Activated CD8-positive, alpha-beta memory T cell treated with anti-CD3 and anti-CD28 coated beads, Interleukin-2, amount 50 U/mL, for 24 hours (primary cell): ENCODE results near the gene TCHP.

Experiments used
- DNase-seq: peaks from one replicate; pipeline ENCODE4 v3.0.0-alpha.2; 2020; ENCODE audit errors: extremely low read depth

Gene TCHP

DNA sequence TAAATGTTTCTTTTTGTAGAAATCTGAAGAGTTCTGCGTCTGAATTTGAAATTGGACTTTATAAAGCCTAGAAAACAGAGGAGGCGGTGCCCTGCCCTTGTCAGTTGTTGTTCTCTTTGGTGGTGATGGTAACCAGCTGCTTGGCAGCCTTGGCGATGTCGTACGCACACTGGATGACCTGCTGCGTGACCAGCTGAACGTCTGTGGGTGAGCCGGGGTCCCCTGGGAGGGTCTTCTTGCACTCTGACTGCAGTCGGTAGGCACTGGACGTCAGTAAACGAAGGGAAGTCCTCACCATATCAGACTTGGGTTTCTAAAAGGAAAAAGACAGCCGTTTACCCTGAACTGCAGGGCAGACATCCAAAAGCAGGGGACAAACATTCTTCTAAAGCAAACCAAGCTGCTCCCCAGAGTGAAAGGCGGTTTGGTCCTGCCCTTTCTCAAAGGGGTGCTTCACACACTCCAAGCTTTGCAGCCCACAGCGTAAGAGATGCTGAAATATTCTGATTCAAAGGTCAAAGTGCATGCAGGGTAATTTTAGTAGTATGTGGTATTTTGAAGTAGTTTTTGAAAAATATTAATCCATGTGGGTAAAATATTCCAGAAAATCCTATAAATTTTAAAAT lies 32.9 kb downstream of the TCHP start:
- no peak for DNase-seq

DNA sequence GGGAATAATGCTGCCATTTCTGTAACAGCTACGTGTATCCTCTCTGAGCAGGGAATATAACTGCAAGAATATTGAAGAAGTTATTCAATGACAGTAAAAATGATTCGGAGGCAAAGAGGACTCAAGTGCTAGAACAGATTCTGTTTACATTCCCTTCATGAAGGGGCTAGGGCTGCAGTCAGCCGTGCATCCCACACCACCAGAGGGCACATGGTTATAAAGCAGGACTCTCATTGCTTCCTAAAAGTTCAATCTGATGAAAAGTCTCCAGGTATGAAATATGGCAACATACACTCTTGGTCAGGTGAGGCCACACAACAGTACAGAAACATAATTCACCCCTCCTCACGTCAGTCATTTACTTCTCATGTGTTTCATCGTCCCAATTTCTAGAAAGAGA lies 34.0 kb downstream of the TCHP start:
- DNase-seq: no peak

DNA sequence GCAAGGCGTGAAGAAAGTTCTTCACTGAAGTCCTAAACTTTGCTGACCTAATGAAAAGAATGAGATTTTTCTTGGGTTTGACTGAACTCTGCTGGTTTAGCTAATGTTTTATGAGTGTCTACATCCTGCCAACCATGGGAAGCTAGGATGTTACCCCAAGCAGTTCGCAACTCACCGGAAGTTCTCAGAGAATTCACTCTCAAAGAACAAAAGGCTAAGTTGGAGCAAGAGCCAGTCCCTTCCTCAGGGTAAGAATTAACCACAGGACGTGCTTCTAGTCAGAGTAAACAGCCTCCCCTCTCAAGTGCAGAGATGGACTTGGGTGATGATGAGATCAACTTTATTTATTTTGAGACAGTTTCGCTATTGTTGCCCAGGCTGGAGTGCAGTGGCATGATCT lies 37.3 kb downstream of the TCHP start:
- no peak for DNase-seq

DNA sequence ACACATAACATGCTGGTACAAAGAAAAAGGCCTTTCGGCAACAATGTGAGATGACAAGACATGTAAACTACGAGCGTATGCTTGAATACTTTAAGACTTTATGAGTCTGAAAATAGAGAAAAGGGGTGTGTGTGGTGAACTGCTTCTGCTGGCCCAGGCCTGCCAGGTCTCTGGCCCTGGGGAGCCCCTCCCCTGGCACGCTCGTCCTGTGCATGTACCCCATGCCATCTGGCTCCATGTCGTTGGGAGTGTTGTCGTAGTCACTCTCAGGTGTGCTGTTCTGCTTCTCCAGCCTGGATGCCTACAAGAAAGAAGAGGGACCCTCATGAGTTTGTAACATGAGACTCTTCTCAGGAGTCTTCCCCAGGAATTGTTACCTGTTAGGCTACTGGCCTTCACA lies 38.9 kb downstream of the TCHP start:
- DNase-seq: no peak

DNA sequence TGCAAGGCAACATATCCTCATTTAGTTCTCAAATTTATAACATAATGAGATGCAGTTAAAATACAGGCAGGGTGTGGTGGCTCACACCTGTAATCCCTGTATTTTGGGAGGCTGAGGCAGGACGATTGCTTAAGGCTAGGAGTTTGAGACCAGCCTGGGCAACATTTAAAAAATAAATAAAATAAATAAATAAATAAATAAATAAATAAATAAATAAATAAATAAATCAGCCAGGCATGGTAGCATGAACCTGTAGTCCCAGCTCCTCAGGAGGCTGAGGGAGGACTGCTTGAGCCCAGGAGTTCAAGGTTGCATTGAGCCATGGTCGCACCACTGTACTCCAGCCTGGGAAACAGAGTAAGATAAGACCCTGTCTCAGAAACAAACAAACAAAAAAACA lies 39.4 kb downstream of the TCHP start:
- DNase-seq: no peak

DNA sequence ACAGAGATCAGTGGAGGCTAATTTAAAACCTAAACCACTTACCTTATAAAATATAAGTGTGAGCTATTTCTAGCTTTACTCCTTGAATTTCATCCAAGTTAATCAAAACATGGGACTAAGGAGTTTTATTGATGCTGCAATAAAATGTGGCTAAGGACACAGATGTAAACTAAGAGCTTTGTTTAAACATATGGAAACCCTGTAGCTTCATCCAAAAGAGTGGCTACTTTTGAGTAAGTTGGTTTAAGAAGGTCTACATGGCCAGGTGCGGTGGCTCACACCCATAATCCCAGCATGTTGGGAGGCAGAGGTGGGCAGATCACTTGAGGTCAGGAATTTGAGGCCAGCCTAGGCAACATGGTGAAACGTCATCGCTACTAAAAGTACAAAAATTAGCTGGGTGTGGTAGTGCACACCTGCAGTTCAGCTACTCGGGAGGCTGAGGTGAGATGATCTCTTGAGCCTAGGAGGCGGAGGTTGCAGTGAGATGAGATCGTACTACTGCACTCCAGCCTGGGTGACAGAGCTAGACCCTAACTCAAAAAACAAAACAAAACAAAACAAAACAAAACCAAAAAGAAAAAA lies 40.4 kb downstream of the TCHP start:
- no peak for DNase-seq

DNA sequence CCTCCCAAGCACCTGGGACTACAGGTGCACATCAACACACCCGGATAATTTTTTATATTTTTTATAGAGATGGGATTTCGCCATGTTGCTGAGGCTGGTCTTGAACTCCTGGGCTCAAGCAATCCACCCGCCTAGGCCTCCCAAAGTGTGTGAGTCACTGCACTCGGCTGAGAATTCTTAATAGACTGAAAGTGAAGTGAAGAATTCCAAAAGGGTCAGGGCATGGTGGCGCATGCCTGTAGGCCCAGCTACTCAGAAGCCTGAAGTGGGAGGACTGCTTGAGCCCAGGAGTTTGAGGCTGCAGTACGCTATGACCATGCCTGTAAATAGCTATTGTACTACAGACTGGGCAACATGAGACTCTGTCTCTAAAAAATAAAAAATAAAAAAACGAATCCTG lies 43.7 kb downstream of the TCHP start:
- no peak for DNase-seq

DNA sequence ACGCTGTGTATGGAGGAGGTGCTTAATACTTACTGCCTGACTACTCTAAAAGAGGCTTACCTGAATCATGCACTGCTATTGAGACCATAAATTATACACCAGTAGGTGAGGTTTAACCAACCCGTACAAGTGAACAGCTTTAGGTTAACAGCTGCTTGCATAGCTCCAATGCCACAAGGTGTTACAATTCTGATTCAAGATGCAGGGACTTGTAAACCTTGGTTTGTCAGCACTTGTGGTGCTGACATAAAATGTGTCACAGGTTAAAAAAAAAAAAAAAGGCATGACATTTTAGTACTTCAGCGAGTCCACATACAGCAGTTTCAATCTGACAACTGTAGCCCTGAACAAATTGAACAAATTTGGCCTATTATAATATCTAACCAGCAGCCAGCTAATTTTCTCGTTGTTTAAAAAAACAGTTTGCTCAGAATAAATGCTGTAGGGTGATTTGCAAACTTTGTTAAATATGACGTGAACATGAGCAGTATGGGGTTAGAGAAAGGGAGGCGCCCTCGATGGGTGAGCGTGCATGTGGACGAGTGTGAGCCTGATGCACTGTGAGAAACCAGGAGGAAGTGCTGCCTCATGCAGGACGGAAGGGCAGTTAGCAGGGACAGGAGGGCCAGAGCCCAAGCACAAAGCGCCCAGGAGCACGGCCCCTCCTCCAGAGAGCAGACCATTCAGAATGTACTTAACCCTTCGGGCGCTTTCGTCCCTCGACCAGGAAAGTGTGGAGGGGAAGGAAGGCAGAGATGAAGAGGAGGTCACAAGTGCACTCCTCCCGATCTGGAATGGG lies 44.7 kb downstream of the TCHP start:
- no peak for DNase-seq

DNA sequence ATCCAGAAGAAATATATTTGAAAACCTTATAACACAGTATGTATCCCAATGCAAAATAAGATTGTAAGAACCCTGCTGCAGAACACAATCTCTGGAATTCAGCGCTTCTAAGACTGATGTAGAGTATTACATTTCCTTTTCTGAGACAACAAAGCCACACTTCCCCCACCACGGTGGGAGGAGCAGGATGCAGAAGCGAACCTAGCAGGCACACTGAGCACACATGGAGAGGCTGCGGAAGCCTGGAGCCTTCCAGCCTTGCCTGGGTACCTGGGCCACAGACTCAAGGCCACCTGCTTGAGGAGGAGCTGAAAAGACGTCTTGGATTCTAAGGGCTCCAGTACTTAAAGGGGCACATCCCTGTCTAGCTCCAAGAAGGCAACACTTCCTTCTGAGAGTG lies 46.4 kb downstream of the TCHP start:
- no peak for DNase-seq

DNA sequence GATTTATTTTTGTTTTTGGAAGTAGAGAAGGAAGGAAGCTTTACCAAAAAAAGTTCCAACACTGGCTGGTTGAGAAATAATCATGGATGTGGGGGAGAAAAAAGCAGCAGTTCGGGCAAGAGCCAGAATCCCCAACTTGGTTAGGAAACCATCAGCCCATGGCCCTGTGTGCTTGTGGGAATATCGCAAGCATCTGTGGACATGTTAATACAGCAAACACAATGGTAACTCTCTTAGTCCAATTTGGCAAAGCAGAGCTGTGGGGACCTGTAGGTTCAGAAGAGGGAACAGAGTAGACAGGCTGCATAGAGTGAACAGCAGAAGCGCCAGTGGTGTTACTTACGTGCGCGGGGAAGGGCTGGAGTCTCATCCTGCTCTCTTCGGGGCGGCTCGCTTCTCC lies 46.8 kb downstream of the TCHP start:
- DNase-seq: no peak

DNA sequence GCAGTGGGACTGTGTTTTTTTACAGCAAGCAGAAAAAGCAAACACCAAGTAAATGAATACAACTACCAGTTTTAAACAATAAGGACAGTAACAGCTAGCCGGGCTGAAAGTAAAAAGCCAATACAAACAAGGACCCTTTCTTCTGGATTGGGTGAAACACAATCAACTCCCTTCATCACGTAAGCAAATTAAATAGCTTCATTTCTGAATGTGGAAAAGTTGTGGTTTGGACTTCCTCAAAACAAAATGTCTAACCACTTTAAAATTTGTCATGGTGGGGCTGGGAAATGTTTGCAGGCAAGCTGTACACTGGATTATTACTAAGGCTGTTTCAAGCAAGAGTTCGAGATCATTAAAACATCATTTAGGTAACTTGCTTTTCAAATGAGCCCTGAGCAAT lies 47.4 kb downstream of the TCHP start:
- DNase-seq: no peak

DNA sequence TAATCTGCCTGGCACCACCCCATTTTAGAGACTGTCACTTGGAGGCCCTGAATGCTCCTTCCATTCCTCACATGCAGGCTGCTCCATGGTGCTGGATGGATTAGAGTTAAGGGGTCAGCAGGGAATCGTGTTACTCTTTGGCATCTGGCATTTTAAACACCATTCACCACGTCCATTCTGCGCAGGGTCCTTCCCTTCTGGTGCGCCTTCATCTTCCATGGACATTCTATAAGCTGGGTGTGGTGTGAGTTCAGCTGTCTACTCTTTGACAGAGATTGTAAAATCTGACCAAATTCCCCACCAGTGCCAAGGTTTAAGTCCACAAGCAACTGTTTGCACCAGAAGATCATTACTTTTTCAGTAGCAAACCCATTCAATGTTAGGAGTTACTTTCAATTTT lies 48.3 kb downstream of the TCHP start:
- no peak for DNase-seq

DNA sequence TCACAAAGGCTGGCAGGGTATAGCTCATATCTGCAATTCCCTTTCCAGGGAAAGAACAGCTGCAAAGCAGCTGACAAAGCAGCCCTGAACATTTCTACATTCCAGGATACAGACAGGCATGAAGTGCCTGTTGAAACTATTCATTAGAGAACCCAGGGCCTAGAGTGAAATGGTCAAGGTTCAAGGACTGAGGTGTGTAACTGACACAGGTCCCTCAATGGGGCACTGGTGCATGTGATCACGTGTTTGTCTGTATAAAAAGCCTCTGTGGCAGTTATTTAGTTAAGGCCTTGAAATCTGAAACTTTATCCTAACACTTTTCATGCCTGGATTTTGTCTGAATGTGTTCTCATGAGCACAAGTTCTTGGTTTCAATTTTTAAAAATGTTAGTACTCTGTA lies 49.0 kb downstream of the TCHP start:
- DNase-seq: no peak

DNA sequence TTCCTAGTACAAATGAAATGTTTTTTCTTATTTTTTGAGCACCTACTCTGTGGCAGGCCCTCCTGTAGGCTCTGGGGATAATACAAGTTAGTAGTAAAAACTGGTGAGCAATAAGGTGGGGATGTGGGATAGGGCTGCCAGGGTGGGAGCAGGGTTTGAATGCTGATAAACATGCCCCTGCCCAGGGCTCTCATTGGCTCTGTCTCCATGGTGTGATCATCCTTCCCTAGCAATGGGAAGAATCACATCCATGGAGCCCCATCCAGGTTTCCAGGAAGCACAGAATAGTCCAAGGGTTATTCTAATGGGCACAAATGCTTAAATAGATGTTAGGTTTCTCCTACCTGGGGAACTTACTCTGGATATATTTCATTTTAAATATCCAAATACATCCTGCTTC lies 50.6 kb downstream of the TCHP start:
- no peak for DNase-seq

DNA sequence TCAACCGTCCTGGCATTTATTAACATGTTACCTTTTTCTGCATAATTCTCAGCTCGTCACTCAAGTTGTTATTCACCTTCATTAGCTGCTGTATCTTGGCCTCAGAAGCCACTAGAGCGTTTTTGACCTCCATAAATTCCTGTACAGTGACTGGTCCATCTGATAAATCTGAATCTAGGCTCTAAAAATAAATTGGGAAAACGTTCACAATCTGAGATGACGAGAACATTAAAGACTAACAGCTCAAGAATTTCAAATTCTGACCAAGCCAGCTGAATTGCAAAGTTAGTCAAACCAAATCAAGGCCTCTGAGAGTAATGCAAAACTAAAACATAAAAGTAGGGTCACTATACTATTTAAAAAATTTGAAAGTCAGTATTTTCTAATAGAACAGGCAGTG lies 51.1 kb downstream of the TCHP start:
- no peak for DNase-seq

DNA sequence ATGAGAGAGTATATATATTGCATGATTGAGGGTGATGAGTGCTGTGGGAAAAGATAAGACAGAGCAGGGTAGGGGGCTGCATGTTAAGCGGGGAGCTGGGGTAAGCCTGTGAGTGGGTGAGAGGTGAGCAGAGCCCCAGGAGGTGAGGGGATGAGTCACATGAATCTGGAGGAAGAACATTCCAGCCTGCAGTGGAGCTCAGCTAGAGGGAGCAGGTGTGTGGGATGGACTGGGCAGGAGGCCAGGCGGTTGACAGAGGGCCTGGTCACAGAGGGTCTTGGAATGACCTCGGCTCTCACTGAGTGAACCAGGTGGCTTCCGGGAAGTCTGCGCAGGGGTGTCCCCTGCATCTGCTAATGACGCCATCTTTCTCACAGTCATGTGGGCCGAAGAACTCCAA lies 51.7 kb downstream of the TCHP start:
- DNase-seq: no peak

DNA sequence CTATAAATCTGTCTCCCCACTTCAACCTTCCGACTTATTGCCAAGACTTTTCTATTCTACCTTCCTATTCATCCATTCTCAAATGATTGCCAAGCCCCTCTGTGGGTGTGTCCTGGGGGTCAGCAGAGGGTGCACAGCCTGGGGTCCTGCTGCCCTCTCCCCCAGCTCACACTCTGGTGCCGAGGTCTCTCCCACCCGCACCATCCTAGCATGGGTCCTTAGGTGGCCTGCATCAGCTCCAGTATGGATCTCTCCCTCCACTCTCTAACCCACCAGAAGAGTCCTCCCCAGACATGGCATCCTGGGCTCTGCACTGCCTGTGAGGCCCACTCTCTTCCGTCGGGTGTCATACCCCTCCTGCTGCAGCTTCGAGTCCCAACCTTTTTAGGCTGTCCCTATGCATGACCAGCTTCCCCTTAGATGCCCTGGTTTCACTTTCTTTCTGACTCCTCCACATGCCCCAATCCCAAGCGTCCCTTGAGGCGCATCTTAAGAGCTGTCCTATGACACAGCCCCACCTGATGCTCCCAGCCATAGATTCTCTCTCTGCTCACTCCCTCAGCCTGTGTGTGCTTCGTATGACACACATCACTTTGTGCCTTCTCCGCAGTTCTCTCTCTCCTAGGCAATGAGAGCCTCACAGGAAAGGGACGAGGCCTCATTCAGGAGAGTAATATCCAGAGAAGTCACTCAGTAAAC lies 52.2 kb downstream of the TCHP start:
- no peak for DNase-seq

DNA sequence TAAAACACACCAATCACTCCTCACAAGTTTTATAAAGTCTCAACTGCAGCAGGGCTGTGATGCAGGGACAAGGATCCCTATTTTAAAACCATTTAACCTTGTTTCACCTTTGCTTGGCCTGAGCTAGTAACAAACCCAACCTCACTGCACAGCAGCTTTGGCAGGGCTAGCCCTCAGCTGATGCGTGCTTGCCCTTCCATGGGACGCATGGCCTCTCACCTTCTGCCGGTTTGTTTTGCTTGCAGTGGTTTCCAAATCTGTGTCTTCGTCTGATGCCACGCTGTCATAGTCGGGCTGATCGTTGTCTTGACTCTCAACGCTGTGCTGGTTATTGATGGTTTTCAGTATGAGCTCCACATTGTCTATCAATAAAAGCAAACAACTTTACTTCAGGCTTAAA lies 52.8 kb downstream of the TCHP start:
- no peak for DNase-seq

DNA sequence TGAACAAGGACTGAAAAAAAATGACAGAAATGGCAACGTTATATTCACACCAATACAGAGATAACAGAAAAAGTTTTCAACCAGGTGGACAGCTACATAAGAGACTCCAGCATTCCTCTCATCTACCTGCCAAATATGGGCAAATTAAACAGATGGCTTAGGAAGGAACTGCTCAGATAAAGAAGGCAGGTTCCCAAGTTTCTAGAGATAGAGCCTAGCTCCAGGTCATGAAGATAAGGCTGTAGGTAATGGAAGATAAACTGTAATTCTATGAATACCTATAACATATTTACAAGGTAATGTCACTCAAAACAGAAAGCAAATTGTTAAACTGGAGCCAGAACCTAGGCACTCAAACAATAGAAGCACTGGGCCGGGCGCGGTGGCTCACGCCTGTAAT lies 53.6 kb downstream of the TCHP start:
- DNase-seq: no peak

DNA sequence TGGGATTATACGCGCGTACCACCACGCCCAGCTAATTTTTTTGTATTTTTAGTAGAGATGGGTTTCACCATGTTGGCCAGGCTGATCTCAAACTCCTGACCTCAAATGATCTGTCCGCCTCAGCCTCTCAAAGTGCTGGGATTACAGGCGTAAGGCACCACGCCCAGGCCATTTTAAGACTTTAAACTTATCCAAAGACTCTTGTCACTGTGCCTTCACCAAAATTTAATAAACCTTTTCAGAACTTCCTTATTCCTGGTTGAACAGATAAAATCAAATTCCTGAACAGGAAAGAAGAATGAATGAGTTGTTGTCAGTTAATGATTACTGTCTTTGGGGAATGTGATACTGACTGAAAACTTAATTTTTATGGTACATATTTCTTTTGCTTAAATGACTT lies 58.3 kb downstream of the TCHP start:
- no peak for DNase-seq

DNA sequence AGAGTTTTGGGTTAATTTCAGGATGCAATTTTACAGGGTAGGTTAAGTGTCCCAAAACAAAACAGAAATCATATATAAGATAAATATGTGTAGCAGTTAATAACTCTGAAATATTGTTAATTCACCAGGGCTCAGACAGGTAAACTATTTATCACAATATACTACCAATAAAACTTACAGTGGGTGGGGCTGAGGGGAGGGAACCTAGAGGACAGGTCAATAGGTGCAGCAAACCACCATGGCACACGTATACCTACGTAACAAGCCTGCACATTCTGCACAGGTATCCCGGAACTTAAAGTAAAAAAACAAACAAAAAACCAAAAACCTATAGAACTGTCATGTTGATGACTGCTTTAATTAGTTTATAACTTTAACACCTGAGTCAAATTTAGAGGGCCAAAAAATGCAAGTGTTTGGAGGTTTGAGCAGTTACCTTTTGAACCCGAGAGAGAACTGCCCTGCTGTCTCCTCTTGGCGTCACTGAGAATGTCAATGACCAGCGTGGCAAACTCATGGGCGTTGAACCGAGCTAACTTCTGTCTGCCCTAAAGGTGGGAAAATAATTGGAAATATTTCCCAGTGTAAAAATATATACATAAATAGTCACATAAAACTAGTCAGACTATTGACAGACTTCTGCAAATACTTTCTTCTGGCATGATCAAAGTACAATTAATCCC lies 59.5 kb downstream of the TCHP start:
- DNase-seq: no peak

DNA sequence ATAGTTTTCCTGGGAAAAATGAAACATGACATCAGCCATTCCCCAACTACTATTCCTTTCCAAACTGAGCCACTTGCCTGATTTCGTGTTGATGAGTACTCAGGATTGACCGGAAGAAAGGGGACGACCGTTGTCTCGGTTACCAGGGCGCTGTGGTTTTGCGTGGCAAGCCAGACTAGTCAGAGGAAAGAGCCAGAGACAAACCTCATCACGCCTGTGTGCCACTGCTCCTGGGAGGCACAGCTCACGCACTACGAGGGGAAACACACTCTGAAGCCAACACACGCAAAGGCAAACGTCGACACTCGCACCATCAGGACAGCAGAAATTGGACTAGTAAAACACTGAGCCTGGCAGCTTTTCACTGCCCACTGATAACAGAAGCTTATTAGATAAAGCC lies 61.1 kb downstream of the TCHP start:
- DNase-seq: no peak
